ENCODE data around the gene ARID1B. TPM values are rescaled to one million over a fixed set of nuclear protein-coding genes. Genes with fewer than 3 reads are reported as not detected.
A peak's percentile ranks its signal among the peaks of the same experiment; 100 is the strongest.

The ARID1B gene
- total and polyA plus RNA-seq, 10 of the 15 experiments (the other 5 are each of a cell fraction or from before 2014, with no cell fraction given) = 24.7 to 133 (median 54.6) TPM

DNA sequence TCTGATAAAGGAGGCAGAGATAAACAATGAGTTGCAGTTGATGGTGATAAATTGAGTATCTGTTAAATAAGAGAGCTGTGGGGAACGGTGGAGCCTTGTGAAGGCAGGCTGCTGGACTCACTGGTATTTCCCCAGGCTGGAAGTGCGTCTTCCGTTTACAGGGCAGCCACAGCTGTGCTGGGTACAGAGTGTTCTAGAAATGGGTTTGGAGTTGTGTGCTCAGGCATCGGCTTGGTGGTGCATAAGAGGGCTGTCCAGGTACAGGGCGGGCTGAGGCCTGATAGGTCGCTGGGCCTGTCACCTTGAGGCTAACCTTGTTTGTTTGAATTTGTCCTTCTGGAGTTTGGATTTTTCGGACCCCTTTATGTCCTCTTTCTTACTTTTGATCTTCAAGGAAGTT lies 39.3 kb downstream of the ARID1B start:
- in situ Hi-C loops (cut with MboI) (no loop called here), intact Hi-C loops (cut with micrococcal nuclease; ENCODE audit: unreplicated experiment) (no loop called here)
- no TSS peak for BruUV-seq (replicated peaks)
- Histone ChIP-seq H3K79me2 (ENCODE audit: control insufficient read depth, insufficient read depth, low read length) (peaks cover 99% of the 10 kb centered on the region), H3K4me1 (ENCODE audit: control insufficient read depth, insufficient read depth, low read length) (peaks cover 16% of the 10 kb centered on the region), H2AFZ (ENCODE audit: control insufficient read depth, low read depth, low read length) (no peak overlapping the region), H3K9me3 (replicated peaks; ENCODE audit: control insufficient read depth, insufficient read depth, low read length) (no peaks in the 10 kb centered on the region), H3K4me3 (no peak overlapping the region), H3K36me3 (ENCODE audit: control insufficient read depth in 2 of 2, insufficient read depth in 2 of 2, low read length in 1 of 2) (peaks cover 0 to 1% of the 10 kb centered on the region in 2 experiments; a peak in 2 of 4 replicates), H3K9ac (ENCODE audit: control insufficient read depth, insufficient read depth, low read length) (no peak overlapping the region), H4K20me1 (ENCODE audit: control insufficient read depth, insufficient read depth) (0 out of 2 replicates have a peak, but pooled peaks cover 4% of the 10 kb centered on the region), H3K27me3 (replicated peaks in 1 of 2; ENCODE audit: control insufficient read depth in 2 of 2, insufficient read depth in 2 of 2, low read length in 1 of 2) (no peaks in the 10 kb centered on the region), H3K27ac (ENCODE audit: control insufficient read depth, insufficient read depth) (no peak overlapping the region), H3K4me2 (ENCODE audit: control insufficient read depth, insufficient read depth) (no peak overlapping the region; the same call in 1 of the 2 replicates)
- DNase-seq (ENCODE audit: low read depth, low spot score) (no peak), ATAC-seq (no peak; the same call in 2 of the 3 replicates), FAIRE-seq (no peak)
- CTCF ChIA-PET = no interaction called here
- RAD21 ChIA-PET (ENCODE audit: unreplicated experiment) = no interaction called here
- TF ChIP-seq, protein P1, sequence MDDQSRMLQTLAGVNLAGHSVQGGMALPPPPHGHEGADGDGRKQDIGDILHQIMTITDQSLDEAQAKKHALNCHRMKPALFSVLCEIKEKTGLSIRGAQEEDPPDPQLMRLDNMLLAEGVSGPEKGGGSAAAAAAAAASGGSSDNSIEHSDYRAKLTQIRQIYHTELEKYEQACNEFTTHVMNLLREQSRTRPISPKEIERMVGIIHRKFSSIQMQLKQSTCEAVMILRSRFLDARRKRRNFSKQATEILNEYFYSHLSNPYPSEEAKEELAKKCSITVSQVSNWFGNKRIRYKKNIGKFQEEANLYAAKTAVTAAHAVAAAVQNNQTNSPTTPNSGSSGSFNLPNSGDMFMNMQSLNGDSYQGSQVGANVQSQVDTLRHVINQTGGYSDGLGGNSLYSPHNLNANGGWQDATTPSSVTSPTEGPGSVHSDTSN (IDR thresholded peaks at IDR 0.05; ENCODE audit: insufficient replicate concordance, low read depth, low read length) = no peak
- TF ChIP-seq, protein P2, sequence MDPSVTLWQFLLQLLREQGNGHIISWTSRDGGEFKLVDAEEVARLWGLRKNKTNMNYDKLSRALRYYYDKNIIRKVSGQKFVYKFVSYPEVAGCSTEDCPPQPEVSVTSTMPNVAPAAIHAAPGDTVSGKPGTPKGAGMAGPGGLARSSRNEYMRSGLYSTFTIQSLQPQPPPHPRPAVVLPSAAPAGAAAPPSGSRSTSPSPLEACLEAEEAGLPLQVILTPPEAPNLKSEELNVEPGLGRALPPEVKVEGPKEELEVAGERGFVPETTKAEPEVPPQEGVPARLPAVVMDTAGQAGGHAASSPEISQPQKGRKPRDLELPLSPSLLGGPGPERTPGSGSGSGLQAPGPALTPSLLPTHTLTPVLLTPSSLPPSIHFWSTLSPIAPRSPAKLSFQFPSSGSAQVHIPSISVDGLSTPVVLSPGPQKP (IDR thresholded peaks at IDR 0.05; ENCODE audit: low read depth, low read length) = no peak
- no peak for TF ChIP-seq RFX5 (IDR thresholded peaks at IDR 0.05; ENCODE audit: low read depth, low read length)
- TF ChIP-seq, protein P3, sequence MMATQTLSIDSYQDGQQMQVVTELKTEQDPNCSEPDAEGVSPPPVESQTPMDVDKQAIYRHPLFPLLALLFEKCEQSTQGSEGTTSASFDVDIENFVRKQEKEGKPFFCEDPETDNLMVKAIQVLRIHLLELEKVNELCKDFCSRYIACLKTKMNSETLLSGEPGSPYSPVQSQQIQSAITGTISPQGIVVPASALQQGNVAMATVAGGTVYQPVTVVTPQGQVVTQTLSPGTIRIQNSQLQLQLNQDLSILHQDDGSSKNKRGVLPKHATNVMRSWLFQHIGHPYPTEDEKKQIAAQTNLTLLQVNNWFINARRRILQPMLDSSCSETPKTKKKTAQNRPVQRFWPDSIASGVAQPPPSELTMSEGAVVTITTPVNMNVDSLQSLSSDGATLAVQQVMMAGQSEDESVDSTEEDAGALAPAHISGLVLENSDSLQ (IDR thresholded peaks at IDR 0.05) = 0 out of 2 replicates have a peak, but pooled peaks have one; percentile 32
- no peak for TF ChIP-seq RCOR1 (conservative IDR thresholded peaks at IDR 0.05; ENCODE audit: low read depth, low read length)
- TF ChIP-seq, protein P4, sequence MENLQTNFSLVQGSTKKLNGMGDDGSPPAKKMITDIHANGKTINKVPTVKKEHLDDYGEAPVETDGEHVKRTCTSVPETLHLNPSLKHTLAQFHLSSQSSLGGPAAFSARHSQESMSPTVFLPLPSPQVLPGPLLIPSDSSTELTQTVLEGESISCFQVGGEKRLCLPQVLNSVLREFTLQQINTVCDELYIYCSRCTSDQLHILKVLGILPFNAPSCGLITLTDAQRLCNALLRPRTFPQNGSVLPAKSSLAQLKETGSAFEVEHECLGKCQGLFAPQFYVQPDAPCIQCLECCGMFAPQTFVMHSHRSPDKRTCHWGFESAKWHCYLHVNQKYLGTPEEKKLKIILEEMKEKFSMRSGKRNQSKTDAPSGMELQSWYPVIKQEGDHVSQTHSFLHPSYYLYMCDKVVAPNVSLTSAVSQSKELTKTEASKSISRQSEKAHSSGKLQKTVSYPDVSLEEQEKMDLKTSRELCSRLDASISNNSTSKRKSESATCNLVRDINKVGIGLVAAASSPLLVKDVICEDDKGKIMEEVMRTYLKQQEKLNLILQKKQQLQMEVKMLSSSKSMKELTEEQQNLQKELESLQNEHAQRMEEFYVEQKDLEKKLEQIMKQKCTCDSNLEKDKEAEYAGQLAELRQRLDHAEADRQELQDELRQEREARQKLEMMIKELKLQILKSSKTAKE (IDR thresholded peaks at IDR 0.05; ENCODE audit: low read depth, poor library complexity, severe bottlenecking) = no peak
- WGBS (ENCODE audit: insufficient coverage, insufficient replicate concordance, low lambda C conversion rate, missing lambda C conversion rate) = 98% methylated on average over 7 of the region's 7 CpGs
- SMC1A ChIA-PET (ENCODE audit: uncharacterized antibody, unreplicated experiment) = no interaction called here
- POLR2A ChIA-PET = no interaction called here

Data from GM12878 (cell line).